IMR-90 (cell line): Measurements from ENCODE around the gene HYPK. TPM values are rescaled to one million over a fixed set of nuclear protein-coding genes. Genes with fewer than 3 reads are reported as not detected.
"Not testable (repeated sequence)": the region's sequence is repeated elsewhere in the genome, so short reads cannot be mapped to it uniquely, and the experiment has no call there.

Experiments
- ATAC-seq: fragments of 200-7000 bp; cut with Tn5 transposase; 2 replicates; pipeline ENCODE4 v1.9.1; 2020; ENCODE audit warnings: low read depth, mild to moderate bottlenecking, moderate library complexity
- BruUV-seq: library from RNA; stranded (reverse); fragments of 400-500 nt; replicated peaks from 2 replicates; lab custom pipeline; 2021; lab: Mats Ljungman, UMichigan
- CTCF ChIA-PET: fragments of 300-600 bp; formaldehyde crosslinking; extraction: SDS; loops from one replicate; lab custom pipeline; 2021; ENCODE audit warnings: antibody characterized with exemption; lab: Yijun Ruan, JAX
- POLR2A ChIA-PET: fragments of 300-600 bp; sonication (Branson Sonifier 250); formaldehyde crosslinking; loops from one replicate; lab custom pipeline; 2022; ENCODE audit warnings: antibody characterized with exemption; ENCODE audit not compliant: unreplicated experiment; lab: Charles Lee
- DNase-seq: peaks from one replicate; pipeline ENCODE4 v3.0.0; 2013
- H2AFZ ChIP-seq: replicated peaks from 2 replicates; pipeline ENCODE3; 2013; ENCODE audit warnings: low read length, mild to moderate bottlenecking; ENCODE audit not compliant: poor library complexity
- H2AK5ac ChIP-seq: 2 replicates; pipeline ENCODE4 v1.6.1; 2013; ENCODE audit warnings: low read depth, low read length, inconsistent platforms
- H2AK9ac ChIP-seq: replicated peaks from 2 replicates; pipeline ENCODE3; 2013; ENCODE audit warnings: mild to moderate bottlenecking, low read depth, low read length, moderate library complexity; ENCODE audit not compliant: poor library complexity
- H2BK120ac ChIP-seq: 2 replicates; pipeline ENCODE4 v1.6.1; 2013; ENCODE audit warnings: low read depth, low read length, inconsistent platforms
- H2BK15ac ChIP-seq: 3 replicates; pipeline ENCODE4 v1.6.1; 2013; ENCODE audit warnings: low read depth, low read length, inconsistent platforms
- H2BK20ac ChIP-seq: 2 replicates; pipeline ENCODE4 v1.6.1; 2013; ENCODE audit warnings: low read depth, mild to moderate bottlenecking, inconsistent platforms, low read length, moderate library complexity
- H2BK5ac ChIP-seq: 2 replicates; pipeline ENCODE4 v1.6.1; 2013; ENCODE audit warnings: mild to moderate bottlenecking, low read depth, low read length, inconsistent platforms; ENCODE audit not compliant: poor library complexity, severe bottlenecking
- H3K14ac ChIP-seq: replicated peaks from 2 replicates; pipeline ENCODE4 v1.6.1; 2013; ENCODE audit warnings: low read depth, low read length, inconsistent platforms
- H3K18ac ChIP-seq: 2 replicates; pipeline ENCODE4 v1.6.1; 2013; ENCODE audit warnings: low read depth, low read length, control low read depth
- H3K23ac ChIP-seq: 2 replicates; pipeline ENCODE4 v1.6.1; 2013; ENCODE audit warnings: low read depth, low read length, inconsistent platforms
- H3K27ac ChIP-seq: 2 replicates; pipeline ENCODE4 v1.5.1; 2013; ENCODE audit warnings: mild to moderate bottlenecking, control low read depth, low read length; ENCODE audit not compliant: insufficient read depth
- H3K27me3 ChIP-seq: 2 replicates; pipeline ENCODE4 v1.6.1; 2013; ENCODE audit warnings: low read length; ENCODE audit not compliant: control insufficient read depth, insufficient read depth
- H3K36me3 ChIP-seq: 2 replicates; pipeline ENCODE4 v1.6.1; 2013; ENCODE audit warnings: low read length, mixed read lengths; ENCODE audit not compliant: control insufficient read depth, insufficient read depth
- H3K4ac ChIP-seq: 2 replicates; pipeline ENCODE4 v1.6.1; 2013; ENCODE audit warnings: low read depth, low read length, inconsistent platforms
- H3K4me1 ChIP-seq: 2 replicates; pipeline ENCODE4 v1.6.1; 2013; ENCODE audit warnings: low read length, mixed read lengths; ENCODE audit not compliant: control insufficient read depth, insufficient read depth
- H3K4me2 ChIP-seq: 2 replicates; pipeline ENCODE4 v1.6.1; 2013; ENCODE audit warnings: low read depth, mild to moderate bottlenecking, control low read depth, low read length, moderate library complexity
- H3K4me3 ChIP-seq: 2 replicates; pipeline ENCODE4 v1.5.1; 2013; ENCODE audit warnings: low read depth, mild to moderate bottlenecking, control low read depth, low read length, moderate library complexity; ENCODE audit not compliant: insufficient read depth
- H3K56ac ChIP-seq: 2 replicates; pipeline ENCODE4 v1.6.1; 2013; ENCODE audit warnings: low read length, inconsistent platforms; ENCODE audit not compliant: insufficient read depth; ENCODE audit errors: extremely low read depth
- H3K79me1 ChIP-seq, 2 experiments: 2 replicates each; pipeline ENCODE4 v1.6.1; 2013; ENCODE audit warnings: low read length in 2 of 2, inconsistent platforms in 1 of 2, low read depth in 1 of 2
- H3K9ac ChIP-seq: 2 replicates; pipeline ENCODE4 v1.6.1; 2013; ENCODE audit warnings: low read depth, low read length, control low read depth
- H3K9me1 ChIP-seq: 2 replicates; pipeline ENCODE4 v1.6.1; 2013; ENCODE audit warnings: low read length, inconsistent platforms; ENCODE audit not compliant: insufficient read depth
- H3K9me3 ChIP-seq: 2 replicates; pipeline ENCODE4 v1.6.1; 2013; ENCODE audit warnings: low read length; ENCODE audit not compliant: control insufficient read depth, insufficient read depth
- H4K20me1 ChIP-seq: 2 replicates; pipeline ENCODE4 v1.6.1; 2013; ENCODE audit warnings: low read length, inconsistent platforms; ENCODE audit not compliant: insufficient read depth
- H4K5ac ChIP-seq: 2 replicates; pipeline ENCODE4 v1.6.1; 2013; ENCODE audit warnings: mild to moderate bottlenecking, low read depth, low read length, control low read depth
- H4K8ac ChIP-seq, 2 experiments: 2 replicates each; pipeline ENCODE4 v1.6.1; 2013; ENCODE audit warnings: low read depth in 2 of 2, low read length in 2 of 2, control low read depth in 1 of 2, inconsistent platforms in 1 of 2
- H4K91ac ChIP-seq: 2 replicates; pipeline ENCODE4 v1.6.1; 2013; ENCODE audit warnings: low read depth, low read length, inconsistent platforms; ENCODE audit not compliant: insufficient read depth
- MAZ ChIP-seq: IDR thresholded peaks from 2 replicates; pipeline ENCODE4 v1.6.1; 2012; ENCODE audit warnings: low read depth, mild to moderate bottlenecking, low read length, improper control_type of control experiment, moderate library complexity, borderline replicate concordance
- WGBS, 2 experiments: methylation state at CpG; one replicate each; pipeline versions ENCODE4 v1.1.5 to v1.1.7; 2013; ENCODE audit warnings: missing lambda C conversion rate in 2 of 2; ENCODE audit not compliant: insufficient read length in 1 of 2; ENCODE audit errors: extremely low coverage in 2 of 2; 5-methylcytosine and 5-hydroxymethylcytosine counted together
- dilution Hi-C: fragments of 300-500 bp; cut with HindIII; formaldehyde crosslinking; loops from one replicate; pipeline ENCODE4 v1.14.3; 2018; ENCODE audit warnings: low sequenced_read_pairs; ENCODE audit not compliant: unreplicated experiment
- in situ Hi-C: fragments of 300-500 bp; cut with MboI; formaldehyde crosslinking; loops from 3 replicates; pipeline ENCODE4 v1.14.3; 2019; ENCODE audit warnings: low sequenced_read_pairs, inconsistent platforms, mixed read lengths
- intact Hi-C: fragments of 100-400 bp; cut with micrococcal nuclease; formaldehyde crosslinking; loops from 2 replicates; pipeline ENCODE4 v1.10.0; 2022
- polyA plus RNA-seq, 3 experiments: library from polyadenylated mRNA; depleted of rRNA; stranded (reverse); fragments of >200 nt; gene quantifications; 2 replicates each; pipeline ENCODE4 v1.2.3, GENCODE V29; 2012; ENCODE audit warnings: low replicate concordance in 1 of 3
- total RNA-seq: library from RNA; depleted of rRNA; stranded (reverse); fragments of >200 nt; gene quantifications from 2 replicates; pipeline ENCODE4 v1.2.3, GENCODE V29; 2012
- TF ChIP-seq, protein P1 (sequence below): fragments of 150-350 bp; IDR thresholded peaks from 2 replicates; pipeline ENCODE4 v1.6.1; 2017; ENCODE audit warnings: mild to moderate bottlenecking, antibody characterized with exemption, low read length, low read depth

Gene HYPK
- total and polyA plus RNA-seq, 2 of the 4 experiments (the other 2 are of a cell fraction): 1.4 to 9.1 TPM

DNA sequence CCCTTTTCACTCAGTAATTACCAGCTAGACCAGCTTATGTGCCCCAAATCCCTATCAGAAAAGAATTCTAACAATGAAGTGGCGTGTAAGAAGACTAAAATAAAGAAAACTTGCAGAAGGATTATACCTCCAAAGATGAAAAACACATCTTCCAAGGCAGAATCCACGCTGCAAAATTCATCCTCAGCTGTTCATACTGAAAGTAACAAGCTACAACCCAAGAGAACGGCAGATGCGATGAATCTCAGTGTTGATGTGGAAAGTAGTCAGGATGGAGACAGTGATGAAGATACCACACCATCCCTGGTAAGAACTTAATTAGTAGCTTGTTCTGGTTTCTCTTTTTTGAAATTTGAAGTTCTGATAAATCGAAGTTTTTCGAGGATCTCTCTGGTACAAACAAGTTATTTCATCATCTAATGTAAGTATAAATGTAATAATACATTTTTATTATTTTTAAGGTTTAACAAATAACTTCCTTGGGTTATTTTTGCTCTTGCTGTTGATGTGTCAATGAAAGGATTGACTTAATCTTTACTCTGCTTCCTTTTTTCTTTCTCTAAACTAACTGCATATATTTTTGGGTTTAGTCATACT lies 27.8 kb downstream of the HYPK start (continued):
- TF ChIP-seq, protein P1, sequence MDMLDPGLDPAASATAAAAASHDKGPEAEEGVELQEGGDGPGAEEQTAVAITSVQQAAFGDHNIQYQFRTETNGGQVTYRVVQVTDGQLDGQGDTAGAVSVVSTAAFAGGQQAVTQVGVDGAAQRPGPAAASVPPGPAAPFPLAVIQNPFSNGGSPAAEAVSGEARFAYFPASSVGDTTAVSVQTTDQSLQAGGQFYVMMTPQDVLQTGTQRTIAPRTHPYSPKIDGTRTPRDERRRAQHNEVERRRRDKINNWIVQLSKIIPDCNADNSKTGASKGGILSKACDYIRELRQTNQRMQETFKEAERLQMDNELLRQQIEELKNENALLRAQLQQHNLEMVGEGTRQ: no peak
- no peak for TF ChIP-seq MAZ

DNA sequence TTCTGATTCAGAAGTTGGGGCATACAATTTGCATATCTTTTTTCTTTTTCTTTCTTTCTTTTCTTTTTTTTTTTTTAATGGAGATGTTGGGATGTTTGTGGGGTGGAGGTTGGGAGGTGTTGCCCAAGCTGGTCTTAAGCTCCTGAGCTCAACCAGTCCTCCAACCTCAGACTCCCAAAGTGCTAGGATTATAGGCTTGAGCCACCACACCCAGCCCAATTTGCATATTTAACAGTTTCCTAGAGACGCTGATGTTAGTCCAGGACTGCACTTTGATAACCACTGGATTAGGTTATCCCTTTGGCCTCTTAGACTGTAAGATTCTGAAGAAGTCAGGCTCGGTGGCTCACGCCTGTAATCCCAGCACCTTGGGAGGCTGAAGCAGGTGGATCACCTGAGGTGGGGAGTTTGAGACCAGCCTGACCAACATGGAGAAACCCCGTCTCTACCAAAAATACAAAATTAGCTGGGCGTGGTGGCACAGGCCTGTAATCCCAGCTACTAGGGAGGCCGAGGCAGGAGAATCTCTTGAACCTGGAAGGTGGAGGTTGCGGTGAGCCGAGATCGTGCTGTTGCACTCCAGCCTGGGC lies 29.6 kb downstream of the HYPK start:
- H4K8ac ChIP-seq, H3K4me1 ChIP-seq, H3K4ac ChIP-seq, H2AFZ ChIP-seq, POLR2A ChIA-PET, BruUV-seq, H3K4me3 ChIP-seq, H2AK5ac ChIP-seq, H4K20me1 ChIP-seq, in situ Hi-C loops, H3K36me3 ChIP-seq, H3K56ac ChIP-seq, H4K91ac ChIP-seq, H2BK5ac ChIP-seq, H2AK9ac ChIP-seq, H3K23ac ChIP-seq, ATAC-seq, DNase-seq, H2BK20ac ChIP-seq, CTCF ChIA-PET, H2BK15ac ChIP-seq, H2BK120ac ChIP-seq, H3K4me2 ChIP-seq, H3K14ac ChIP-seq, H3K9me3 ChIP-seq, dilution Hi-C loops, H3K9me1 ChIP-seq, H3K18ac ChIP-seq, intact Hi-C loops, H3K27me3 ChIP-seq, H3K27ac ChIP-seq, H3K9ac ChIP-seq, H4K5ac ChIP-seq: not testable (repeated sequence)
- peaks cover 6 to 47% of the 10 kb centered on the region in 2 experiments; a peak in 3 of 4 replicates for H3K79me1 ChIP-seq
- no CpG with 5 or more reads among the region's 9 CpGs for WGBS, 2 experiments

DNA sequence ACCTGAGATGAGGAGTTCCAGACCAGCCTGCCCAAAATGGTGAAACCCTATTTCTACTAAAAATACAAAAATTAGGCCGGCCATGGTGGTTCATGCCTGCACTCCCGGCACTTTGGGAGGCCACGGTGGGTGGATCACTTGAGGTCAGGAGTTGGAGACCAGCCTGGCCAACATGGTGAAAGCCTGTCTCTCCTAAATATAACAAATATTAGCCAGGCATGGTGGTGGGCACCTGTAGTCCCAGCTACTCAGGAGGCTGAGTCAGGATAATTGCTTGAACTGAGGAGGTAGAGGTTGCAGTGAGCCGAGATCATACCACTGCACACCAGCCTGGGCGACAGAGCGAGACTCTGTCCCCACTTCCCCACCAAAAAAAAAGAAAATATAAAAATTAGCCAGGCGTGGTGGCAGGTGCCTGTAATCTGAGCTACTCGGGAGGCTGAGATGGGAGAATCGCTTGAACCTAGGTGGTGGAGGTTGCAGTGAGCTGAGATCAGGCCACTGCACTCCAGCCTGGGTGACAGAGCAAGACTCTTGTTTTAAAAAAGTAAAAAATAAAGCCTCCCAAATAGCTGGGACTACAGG lies 30.4 kb downstream of the HYPK start:
- intact Hi-C loops, DNase-seq, ATAC-seq, H3K9me1 ChIP-seq, H3K18ac ChIP-seq, H3K27ac ChIP-seq, H3K9me3 ChIP-seq, H2BK20ac ChIP-seq, H3K4me1 ChIP-seq, H3K36me3 ChIP-seq, in situ Hi-C loops, H2BK15ac ChIP-seq, POLR2A ChIA-PET, H2AFZ ChIP-seq, H2BK5ac ChIP-seq, H4K5ac ChIP-seq, H4K8ac ChIP-seq, H4K91ac ChIP-seq, H3K9ac ChIP-seq, H2AK5ac ChIP-seq, H3K14ac ChIP-seq, H2AK9ac ChIP-seq, H3K56ac ChIP-seq, H3K4ac ChIP-seq, H3K27me3 ChIP-seq, H4K20me1 ChIP-seq, BruUV-seq, H2BK120ac ChIP-seq, dilution Hi-C loops, H3K4me3 ChIP-seq, H3K4me2 ChIP-seq: not testable (repeated sequence)
- peaks cover 6 to 44% of the 10 kb centered on the region in 2 experiments; a peak in 3 of 4 replicates for H3K79me1 ChIP-seq
- CTCF ChIA-PET: interaction anchor here (0.7 kb wide), 1 partner anchor 179 kb away, joined by 3 read pairs; no protein-coding TSS in a partner anchor
- WGBS, 2 experiments: no CpG with 5 or more reads among the region's 9 CpGs
- 0 out of 2 replicates have a peak overlapping the region, but pooled peaks have one; percentile 5 for H3K23ac ChIP-seq
